OCI-LY7 (cell line): ENCODE measurements around the gene ARHGAP6.

Experiments used
- EZH2phosphoT487 ChIP-seq: fragments of 200-600 bp; sonication (generic); IDR thresholded peaks from 2 replicates; pipeline ENCODE4 v1.6.1; 2018; ENCODE audit warnings: low read depth, borderline replicate concordance, mild to moderate bottlenecking, mixed run types, antibody characterized with exemption, low read length, moderate library complexity, mixed read lengths
- TF ChIP-seq, protein P1 (sequence below): fragments of 200-600 bp; sonication (generic); conservative IDR thresholded peaks from 2 replicates; pipeline ENCODE4 v1.5.1; 2014; ENCODE audit warnings: mild to moderate bottlenecking, antibody characterized with exemption, low read length, moderate library complexity, mixed read lengths

DNA sequence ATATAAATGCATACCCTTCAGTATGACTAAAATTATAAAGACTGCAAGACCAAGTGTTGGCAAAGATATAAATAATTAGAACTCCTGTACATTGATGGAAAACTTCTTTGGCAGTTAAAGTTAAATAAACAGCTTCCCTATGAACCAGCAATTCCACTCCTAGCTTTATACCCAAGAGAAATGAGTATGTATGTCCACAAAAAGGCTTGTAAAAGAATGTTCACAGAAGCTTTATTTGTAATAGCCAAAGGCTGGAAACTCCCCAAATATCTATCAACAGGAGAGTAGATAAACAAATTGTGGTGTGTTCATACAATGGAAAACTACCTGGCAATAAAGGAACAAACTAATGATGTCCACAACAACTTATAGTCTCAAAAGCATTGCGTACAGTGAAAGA lies 187.7 kb downstream of the ARHGAP6 start:
- TF ChIP-seq, protein P1, sequence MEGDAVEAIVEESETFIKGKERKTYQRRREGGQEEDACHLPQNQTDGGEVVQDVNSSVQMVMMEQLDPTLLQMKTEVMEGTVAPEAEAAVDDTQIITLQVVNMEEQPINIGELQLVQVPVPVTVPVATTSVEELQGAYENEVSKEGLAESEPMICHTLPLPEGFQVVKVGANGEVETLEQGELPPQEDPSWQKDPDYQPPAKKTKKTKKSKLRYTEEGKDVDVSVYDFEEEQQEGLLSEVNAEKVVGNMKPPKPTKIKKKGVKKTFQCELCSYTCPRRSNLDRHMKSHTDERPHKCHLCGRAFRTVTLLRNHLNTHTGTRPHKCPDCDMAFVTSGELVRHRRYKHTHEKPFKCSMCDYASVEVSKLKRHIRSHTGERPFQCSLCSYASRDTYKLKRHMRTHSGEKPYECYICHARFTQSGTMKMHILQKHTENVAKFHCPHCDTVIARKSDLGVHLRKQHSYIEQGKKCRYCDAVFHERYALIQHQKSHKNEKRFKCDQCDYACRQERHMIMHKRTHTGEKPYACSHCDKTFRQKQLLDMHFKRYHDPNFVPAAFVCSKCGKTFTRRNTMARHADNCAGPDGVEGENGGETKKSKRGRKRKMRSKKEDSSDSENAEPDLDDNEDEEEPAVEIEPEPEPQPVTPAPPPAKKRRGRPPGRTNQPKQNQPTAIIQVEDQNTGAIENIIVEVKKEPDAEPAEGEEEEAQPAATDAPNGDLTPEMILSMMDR = no peak
- TF ChIP-seq EZH2phosphoT487 = no peak
